Measurements from ENCODE around the gene LYAR. TPM values are rescaled to one million over a fixed set of nuclear protein-coding genes. Genes with fewer than 3 reads are reported as not detected.

LYAR gene
- total RNA-seq, 6 donors from 2014 or later: 6.5 to 22.9 (median 14.1) TPM

DNA sequence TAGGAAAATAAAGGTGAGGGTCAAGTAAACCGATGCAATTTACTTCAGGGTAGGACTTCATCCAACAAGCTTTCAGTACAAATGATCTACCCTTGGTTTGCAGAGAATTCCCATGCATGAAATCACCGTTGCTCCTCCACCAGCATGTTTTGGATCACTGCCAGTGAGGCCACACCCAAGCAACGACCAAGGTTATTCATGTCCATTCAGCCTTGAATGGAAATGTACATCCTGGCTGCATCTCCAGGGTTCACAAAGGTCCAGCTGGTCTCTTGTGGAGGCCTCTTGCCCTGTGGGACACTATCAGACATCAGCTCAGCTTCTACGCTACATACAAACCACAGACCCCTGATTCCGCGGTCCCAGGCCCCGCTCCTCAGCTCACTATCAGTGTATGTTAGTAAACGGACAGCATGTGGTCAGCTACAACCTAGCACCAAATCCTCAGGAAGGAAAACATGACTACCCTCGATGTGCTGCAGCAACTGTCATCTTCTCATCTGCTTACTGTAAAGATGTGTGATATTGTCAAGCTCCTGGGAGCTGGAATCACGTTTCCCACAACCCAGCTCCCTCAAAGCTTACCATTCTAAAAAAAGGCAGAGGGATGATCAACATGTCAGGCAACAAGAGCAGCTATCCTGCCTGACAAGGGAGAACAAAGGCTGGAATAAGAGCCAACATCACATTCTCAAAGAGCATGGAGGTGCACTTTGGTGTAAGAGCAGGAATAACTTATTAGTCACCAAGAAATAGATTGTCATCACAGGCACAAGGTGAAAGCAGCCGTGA, 4.9 kb downstream of the LYAR start:
- ATAC-seq (ENCODE audit: low FRiP score in 2 of 2) (no peak), DNase-seq (no peak)
- H3K4me1 ChIP-seq: peaks cover 10 to 20% (median 12%) of the 10 kb centered on the region in 4 donors
- no peak overlapping the region for H3K4me3 ChIP-seq
- H3K27me3 ChIP-seq: no peaks in the 10 kb centered on the region
- H3K27ac ChIP-seq: no peak overlapping the region
- TF ChIP-seq EP300 (IDR thresholded peaks at IDR 0.05) (no peak), CTCF (IDR thresholded peaks at IDR 0.05) (no peak), POLR2AphosphoS5 (IDR thresholded peaks at IDR 0.05) (no peak), POLR2A (IDR thresholded peaks at IDR 0.05) (no peak)
- peaks cover 6 to 55% (median 33%) of the 10 kb centered on the region in 4 donors for H3K36me3 ChIP-seq
- H3K9me3 ChIP-seq: no peaks in the 10 kb centered on the region
- 82 to 84% methylated on average over 10 to 11 of the region's 11 CpGs for whole genome bisulfite sequencing, 2 donors

GRCh38 chr4:4281787-4282186, 8.2 kb downstream of the LYAR start:
- DNase-seq (no peak), ATAC-seq (ENCODE audit: low FRiP score in 2 of 2) (no peak)
- 95 to 97% methylated on average over 6 of the region's 6 CpGs for WGBS, 2 donors
- Histone ChIP-seq H3K27ac (no peak overlapping the region), H3K27me3 (no peaks in the 10 kb centered on the region), H3K9me3 (no peaks in the 10 kb centered on the region), H3K36me3 (peaks cover 11 to 88% (median 53%) of the 10 kb centered on the region in 4 donors), H3K4me3 (no peak overlapping the region), H3K4me1 (peaks cover 0 to 5% (median 0%) of the 10 kb centered on the region in 4 donors)
- no peak for TF ChIP-seq POLR2A (IDR thresholded peaks at IDR 0.05)

GRCh38 chr4:4277531-4277930, 12.4 kb downstream of the LYAR start:
- Histone ChIP-seq H3K27me3 (no peaks in the 10 kb centered on the region), H3K4me1 (no peaks in the 10 kb centered on the region), H3K27ac (no peak overlapping the region), H3K4me3 (no peak overlapping the region), H3K9me3 (no peaks in the 10 kb centered on the region), H3K36me3 (peaks cover 7 to 92% (median 56%) of the 10 kb centered on the region in 4 donors)
- 75 to 76% methylated on average over 6 of the region's 6 CpGs for WGBS, 2 donors
- ATAC-seq (ENCODE audit: low FRiP score in 2 of 2) (peak in 1 of 2 donors; percentile 68), DNase-seq (no peak)
- TF ChIP-seq POLR2AphosphoS5 (IDR thresholded peaks at IDR 0.05): no peak
- no peak for TF ChIP-seq POLR2A (IDR thresholded peaks at IDR 0.05)
- no peak for TF ChIP-seq EP300 (IDR thresholded peaks at IDR 0.05)
- TF ChIP-seq CTCF (IDR thresholded peaks at IDR 0.05): no peak

- DNase-seq: no peak
- H3K27ac ChIP-seq: no peak overlapping the region
- peaks cover 5 to 88% (median 55%) of the 10 kb centered on the region in 4 donors for H3K36me3 ChIP-seq
- H3K4me1 ChIP-seq: no peaks in the 10 kb centered on the region
- TF ChIP-seq EP300 (IDR thresholded peaks at IDR 0.05): no peak
- no peak for TF ChIP-seq CTCF (IDR thresholded peaks at IDR 0.05)
- no peak for TF ChIP-seq POLR2A (IDR thresholded peaks at IDR 0.05)
- TF ChIP-seq POLR2AphosphoS5 (IDR thresholded peaks at IDR 0.05): no peak
- ATAC-seq (ENCODE audit: low FRiP score in 2 of 2): no peak
- H3K27me3 ChIP-seq: no peaks in the 10 kb centered on the region
- H3K4me3 ChIP-seq: no peak overlapping the region
- 88 to 90% methylated on average over 14 of the region's 14 CpGs for WGBS, 2 donors
- H3K9me3 ChIP-seq: no peaks in the 10 kb centered on the region
These were observed 15.7 kb downstream of the LYAR start for GRCh38 chr4:4274226-4274625.

DNA sequence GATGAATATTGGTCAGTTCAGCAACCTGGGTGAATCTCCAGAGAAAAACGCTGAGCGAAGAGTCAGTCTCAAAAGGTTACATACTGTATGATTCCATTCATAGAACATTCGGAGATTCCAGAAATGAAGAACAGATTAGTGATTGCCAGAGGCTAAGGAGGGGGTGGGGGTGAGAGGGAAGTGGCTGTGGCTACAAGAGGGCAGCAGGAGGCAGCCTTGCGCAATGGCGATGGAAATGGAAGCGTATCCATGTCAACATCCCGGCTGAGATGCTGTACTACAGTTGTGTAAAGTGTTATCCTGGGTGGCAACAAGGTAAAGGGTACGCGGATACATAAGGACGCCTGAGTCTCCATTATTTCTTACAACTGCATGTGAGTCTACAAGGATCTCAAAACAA, 18.0 kb downstream of the LYAR start:
- 75 to 80% methylated on average over 10 of the region's 10 CpGs for WGBS, 2 donors
- peaks cover 0 to 88% (median 44%) of the 10 kb centered on the region in 4 donors for H3K36me3 ChIP-seq

More for the DNA sequence above, 18.0 kb downstream of the LYAR start:
- H3K27ac ChIP-seq: no peak overlapping the region
- no peaks in the 10 kb centered on the region for H3K9me3 ChIP-seq
- no peaks in the 10 kb centered on the region for H3K27me3 ChIP-seq
- H3K4me3 ChIP-seq: no peak overlapping the region
- peak in 1 of 2 donors; percentile 29 for ATAC-seq (ENCODE audit: low FRiP score in 2 of 2)
- no peaks in the 10 kb centered on the region for H3K4me1 ChIP-seq
- TF ChIP-seq EP300 (IDR thresholded peaks at IDR 0.05): no peak
- TF ChIP-seq POLR2A (IDR thresholded peaks at IDR 0.05): no peak
- TF ChIP-seq CTCF (IDR thresholded peaks at IDR 0.05): no peak
- TF ChIP-seq POLR2AphosphoS5 (IDR thresholded peaks at IDR 0.05): no peak
- DNase-seq: peak in 1 of 2 donors; percentile 65
